Neural cell (in vitro differentiated cells): Measurements from ENCODE around the gene MYO15A. TPM values are rescaled to one million over a fixed set of nuclear protein-coding genes. Genes with fewer than 3 reads are reported as not detected.

Experiments
- H2AFZ ChIP-seq: fragments of 200-600, 300-800 bp; sonication (generic), shearing (Covaris generic); 2 replicates; pipeline ENCODE4 v1.6.0; 2014; ENCODE audit warnings: low read depth, mild to moderate bottlenecking, antibody characterized with exemption, low read length, moderate library complexity
- H3F3A ChIP-seq: fragments of 200-600 bp; shearing (Covaris generic); 2 replicates; pipeline ENCODE4 v1.6.1; 2016; ENCODE audit warnings: mild to moderate bottlenecking, moderate library complexity, mixed read lengths, antibody characterized with exemption, low read length; ENCODE audit not compliant: insufficient read depth, poor library complexity, severe bottlenecking
- H3K27ac ChIP-seq: fragments of 200-600, 300-800 bp; sonication (generic), shearing (Covaris generic); 2 replicates; pipeline ENCODE4 v1.5.1; 2014; ENCODE audit warnings: mild to moderate bottlenecking, low read length, moderate library complexity
- H3K27me3 ChIP-seq: fragments of 300-800, 200-600 bp; sonication (generic), shearing (Covaris generic); 2 replicates; pipeline ENCODE4 v1.6.0; 2014; ENCODE audit warnings: mild to moderate bottlenecking, low read depth, low read length, moderate library complexity; ENCODE audit not compliant: insufficient read depth
- H3K36me3 ChIP-seq: fragments of 300-800, 200-600 bp; sonication (generic), shearing (Covaris generic); 2 replicates; pipeline ENCODE4 v1.5.1; 2014; ENCODE audit warnings: mild to moderate bottlenecking, antibody characterized with exemption, low read length, moderate library complexity; ENCODE audit not compliant: insufficient read depth
- H3K4me2 ChIP-seq: fragments of 300-800, 200-600 bp; sonication (generic), shearing (Covaris generic); 2 replicates; pipeline ENCODE4 v1.6.0; 2014; ENCODE audit warnings: mild to moderate bottlenecking, low read length
- H3K4me3 ChIP-seq: fragments of 300-800, 200-600 bp; sonication (generic), shearing (Covaris generic); 2 replicates; pipeline ENCODE4 v1.5.1; 2014; ENCODE audit warnings: mild to moderate bottlenecking, low read length, moderate library complexity
- H3K79me2 ChIP-seq: fragments of 200-600 bp; shearing (Covaris generic); replicated peaks from 2 replicates; pipeline ENCODE4 v1.6.0; 2014; ENCODE audit warnings: mild to moderate bottlenecking, low read length, moderate library complexity; ENCODE audit not compliant: insufficient read depth
- H3K9ac ChIP-seq: fragments of 300-800, 200-600 bp; sonication (generic), shearing (Covaris generic); 2 replicates; pipeline ENCODE4 v1.6.1; 2016; ENCODE audit warnings: mild to moderate bottlenecking, low read length, mixed read lengths
- H3K9me2 ChIP-seq: fragments of 200-600 bp; shearing (Covaris generic); 2 replicates; pipeline ENCODE4 v1.6.1; 2016; ENCODE audit warnings: mild to moderate bottlenecking, low read length, mixed read lengths; ENCODE audit not compliant: insufficient read depth
- H3K9me3 ChIP-seq: fragments of 200-600, 300-800 bp; sonication (generic), shearing (Covaris generic); 2 replicates; pipeline ENCODE4 v1.6.1; 2016; ENCODE audit warnings: mild to moderate bottlenecking, mixed run types, low read length, moderate library complexity, mixed read lengths
- H4K20me1 ChIP-seq: fragments of 200-600 bp; shearing (Covaris generic); 2 replicates; pipeline ENCODE4 v1.6.1; 2016; ENCODE audit warnings: mild to moderate bottlenecking, mixed run types; ENCODE audit not compliant: insufficient read depth
- CTCF ChIP-seq: fragments of 450-650 bp; IDR thresholded peaks from 2 replicates; pipeline ENCODE4 v1.5.1; 2014; ENCODE audit warnings: antibody characterized with exemption, mild to moderate bottlenecking, moderate library complexity; ENCODE audit not compliant: poor library complexity, severe bottlenecking
- EP300 ChIP-seq: fragments of 450-650 bp; conservative IDR thresholded peaks from 2 replicates; pipeline ENCODE4 v1.6.1; 2014; ENCODE audit warnings: antibody characterized with exemption, mild to moderate bottlenecking, moderate library complexity; ENCODE audit not compliant: poor library complexity, severe bottlenecking
- EZH2 ChIP-seq: fragments of 200-600, 300-800 bp; shearing (Covaris generic), sonication (generic); IDR thresholded peaks from 2 replicates; pipeline ENCODE4 v1.6.1; 2014; ENCODE audit warnings: antibody characterized with exemption, low read length, borderline replicate concordance, mild to moderate bottlenecking; ENCODE audit not compliant: insufficient read depth, poor library complexity, severe bottlenecking
- MXI1 ChIP-seq: fragments of 450-650 bp; conservative IDR thresholded peaks from 2 replicates; pipeline ENCODE4 v1.6.1; 2014; ENCODE audit warnings: antibody characterized with exemption, mild to moderate bottlenecking; ENCODE audit not compliant: poor library complexity, severe bottlenecking
- POLR2AphosphoS5 ChIP-seq: IDR thresholded peaks from 2 replicates; pipeline ENCODE4 v1.6.1; 2012
- RAD21 ChIP-seq: fragments of 450-650 bp; conservative IDR thresholded peaks from 2 replicates; pipeline ENCODE4 v1.6.1; 2014; ENCODE audit warnings: antibody characterized with exemption, mild to moderate bottlenecking, moderate library complexity
- REST ChIP-seq: IDR thresholded peaks from 2 replicates; pipeline ENCODE4 v1.6.1; 2012; ENCODE audit warnings: borderline replicate concordance
- SMC3 ChIP-seq: fragments of 450-650 bp; conservative IDR thresholded peaks from 2 replicates; pipeline ENCODE4 v1.6.1; 2014; ENCODE audit warnings: antibody characterized with exemption, mild to moderate bottlenecking, moderate library complexity; ENCODE audit not compliant: poor library complexity
- TAF1 ChIP-seq: IDR thresholded peaks from 2 replicates; pipeline ENCODE4 v1.6.1; 2012; ENCODE audit warnings: low read depth
- polyA plus RNA-seq: library from polyadenylated mRNA; depleted of rRNA; stranded (reverse); fragments of >200 nt; gene quantifications from 2 replicates; pipeline ENCODE4 v1.2.3, GENCODE V29; 2014

MYO15A gene
- polyA plus RNA-seq, 1 donor from 2014 or later = 1.9 TPM

GRCh38 chr17:18156171-18156975 lies 47.8 kb downstream of the MYO15A start:
- Histone ChIP-seq H2AFZ (no peak overlapping the region), H3K27ac (no peak overlapping the region), H3K79me2 (no peaks in the 10 kb centered on the region), H3K36me3 (no peaks in the 10 kb centered on the region), H3K9me3 (no peaks in the 10 kb centered on the region), H3K4me2 (no peak overlapping the region), H3K9me2 (no peaks in the 10 kb centered on the region), H4K20me1 (no peaks in the 10 kb centered on the region), H3K9ac (no peak overlapping the region), H3F3A (no peaks in the 10 kb centered on the region), H3K4me3 (no peak overlapping the region), H3K27me3 (no peaks in the 10 kb centered on the region)
- TF ChIP-seq SMC3 = no peak
- TF ChIP-seq EP300 = no peak
- no peak for TF ChIP-seq MXI1
- TF ChIP-seq REST = no peak
- TF ChIP-seq CTCF = no peak
- no peak for TF ChIP-seq EZH2
- no peak for TF ChIP-seq TAF1
- TF ChIP-seq RAD21 = no peak
- no peak for TF ChIP-seq POLR2AphosphoS5

GRCh38 chr17:18156976-18157280 lies 48.4 kb downstream of the MYO15A start:
- TF ChIP-seq EP300 (no peak), EZH2 (no peak), CTCF (no peak), REST (no peak), TAF1 (no peak), POLR2AphosphoS5 (no peak), MXI1 (no peak), RAD21 (no peak), SMC3 (no peak)
- no peaks in the 10 kb centered on the region for H3K9me3 ChIP-seq
- no peaks in the 10 kb centered on the region for H3K36me3 ChIP-seq
- H2AFZ ChIP-seq = no peak overlapping the region
- H3K4me2 ChIP-seq = no peak overlapping the region
- H3K9ac ChIP-seq = no peak overlapping the region
- H3K27me3 ChIP-seq = no peaks in the 10 kb centered on the region
- H4K20me1 ChIP-seq = no peaks in the 10 kb centered on the region
- H3K4me3 ChIP-seq = no peak overlapping the region
- no peaks in the 10 kb centered on the region for H3K79me2 ChIP-seq
- H3K9me2 ChIP-seq = no peaks in the 10 kb centered on the region
- H3F3A ChIP-seq = no peaks in the 10 kb centered on the region
- no peak overlapping the region for H3K27ac ChIP-seq
